ENCODE measurements around the gene MTHFD1L.

DNA sequence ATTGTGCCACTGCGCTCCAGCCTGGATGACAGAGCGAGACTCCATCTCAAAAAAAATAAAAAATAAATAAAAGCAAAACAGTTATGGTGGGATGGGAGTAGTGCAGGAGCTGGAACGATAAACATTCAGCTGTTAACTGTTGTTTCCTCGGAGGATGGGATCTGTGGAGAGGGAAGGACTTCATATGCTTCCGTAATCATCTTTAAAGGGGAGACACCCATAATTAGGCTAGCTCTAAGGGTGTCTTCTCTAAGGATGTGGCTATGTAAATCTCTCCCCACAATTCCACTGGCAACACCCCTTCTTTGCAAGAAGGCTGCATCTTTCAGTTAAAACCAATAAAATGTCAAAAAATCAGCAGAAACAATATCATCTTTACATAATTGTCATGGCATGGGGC, 42.6 kb upstream of the MTHFD1L start:
- TF ChIP-seq CTCF (IDR thresholded peaks at IDR 0.05; ENCODE audit: low read depth, low read length, poor library complexity, severe bottlenecking) (no peak), EZH2phosphoT487 (IDR thresholded peaks at IDR 0.05; ENCODE audit: borderline replicate concordance, low read length) (no peak)

Data from DOHH2 (cell line).